Activated CD4-positive, alpha-beta T cell treated with anti-CD3 and anti-CD28 coated beads for 36 hours (primary cell): ENCODE data around the gene BSCL2. TPM values are rescaled to one million over a fixed set of nuclear protein-coding genes. Genes with fewer than 3 reads are reported as not detected.
"Not testable (repeated sequence)": the region's sequence is repeated elsewhere in the genome, so short reads cannot be mapped to it uniquely, and the experiment has no call there.

Experiments used
- ATAC-seq: fragments of 200-7000 bp; cut with Tn5 transposase; one replicate; pipeline ENCODE4 v1.10.0; 2021; ENCODE audit warnings: mild to moderate bottlenecking, moderate library complexity
- CTCF ChIA-PET: fragments of 350-600 bp; sonication (Branson Sonifier 250); formaldehyde crosslinking; loops from one replicate; lab custom pipeline; 2021; ENCODE audit warnings: antibody characterized with exemption; lab: Charles Lee
- POLR2A ChIA-PET: fragments of 350-600 bp; sonication (Branson Sonifier 250); formaldehyde crosslinking; loops from one replicate; lab custom pipeline; 2021; ENCODE audit warnings: antibody characterized with exemption, inconsistent platforms; lab: Charles Lee
- DNase-seq: peaks from one replicate; pipeline ENCODE4 v3.0.0-alpha.2; 2020
- H3K27ac Mint-ChIP-seq: one replicate; pipeline ENCODE4 v1.8.0; 2021; ENCODE audit warnings: mixed read lengths
- H3K27me3 Mint-ChIP-seq: one replicate; pipeline ENCODE4 v1.8.0; 2021; ENCODE audit warnings: mixed read lengths
- H3K36me3 Mint-ChIP-seq: one replicate; pipeline ENCODE4 v1.8.0; 2021; ENCODE audit warnings: low read depth, mixed read lengths
- H3K4me1 Mint-ChIP-seq: one replicate; pipeline ENCODE4 v1.8.0; 2021; ENCODE audit warnings: mixed read lengths
- H3K4me3 Mint-ChIP-seq: one replicate; pipeline ENCODE4 v1.8.0; 2021; ENCODE audit warnings: mild to moderate bottlenecking, moderate library complexity, mixed read lengths
- H3K9me3 Mint-ChIP-seq: one replicate; pipeline ENCODE4 v1.8.0; 2021; ENCODE audit warnings: low read depth, mixed read lengths
- intact Hi-C, 2 experiments: fragments of 100-400 bp; cut with DNase I in 1 of 2; cut with micrococcal nuclease in 1 of 2; formaldehyde crosslinking; loops; one replicate each; pipeline versions ENCODE4 v1.14.2 to v1.15.1; 2022 to 2024; cut with DNase I, micrococcal nuclease
- total RNA-seq, 2 experiments: library from RNA; stranded (reverse); gene quantifications; one replicate each; pipeline ENCODE4 v1.2.3, GENCODE V29; 2021

The BSCL2 gene
- total RNA-seq, 2 experiments from 2014 or later, result 16.7 to 28.0 TPM

DNA sequence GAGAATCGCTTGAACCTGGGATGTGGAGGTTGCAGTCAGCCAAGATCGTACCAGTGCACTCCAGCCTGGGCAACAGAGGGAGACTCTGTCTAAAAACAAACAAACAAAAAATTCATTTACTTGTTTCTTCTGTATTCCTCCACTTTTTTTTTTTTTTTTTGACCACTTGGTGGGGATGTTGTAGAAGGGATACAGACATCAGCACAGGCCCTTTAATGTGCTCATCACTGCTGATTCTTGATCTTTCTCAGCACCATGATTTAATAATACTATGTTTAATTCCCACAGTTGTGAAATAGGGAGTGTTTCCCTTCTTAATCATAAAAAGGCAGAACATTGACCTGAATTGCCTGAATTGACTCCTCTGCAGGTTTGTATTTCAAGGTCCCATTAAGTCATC is 25.6 kb upstream of the BSCL2 start:
- DNase-seq (no peak), ATAC-seq (no peak)
- Mint-ChIP-seq H3K27ac (no peak overlapping the region), H3K27me3 (no peaks in the 10 kb centered on the region), H3K36me3 (peaks cover 22% of the 10 kb centered on the region), H3K9me3 (no peaks in the 10 kb centered on the region), H3K4me3 (no peak overlapping the region), H3K4me1 (peaks cover 26% of the 10 kb centered on the region)
- ChIA-PET POLR2A (interaction anchor here (0.6 kb wide), 1 partner anchor 176 kb away, joined by 4 read pairs; no protein-coding TSS in a partner anchor), CTCF (interaction anchor here (0.8 kb wide), 1 partner anchor 127 kb away, joined by 5 read pairs; no protein-coding TSS in a partner anchor)
- intact Hi-C loops, result no loop called here

DNA sequence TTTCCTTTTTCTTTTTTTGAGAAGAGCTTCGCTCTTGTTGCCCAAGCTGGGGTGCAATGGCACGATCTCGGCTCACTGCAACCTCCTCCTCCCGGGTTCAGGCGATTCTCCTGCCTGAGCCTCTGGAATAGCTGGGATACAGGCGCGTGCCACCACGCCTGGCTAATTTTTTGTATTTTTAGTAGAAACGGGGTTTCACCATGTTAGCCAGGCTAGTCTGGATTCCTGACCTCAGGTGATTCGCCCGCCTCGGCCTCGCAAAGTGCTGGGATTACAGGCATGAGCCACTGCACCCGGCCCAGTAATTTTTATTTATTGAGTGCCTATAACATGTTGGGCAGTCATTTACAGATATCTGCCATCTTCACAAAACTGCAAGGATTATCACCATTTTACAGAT is 22.9 kb upstream of the BSCL2 start:
- H3K27me3 Mint-ChIP-seq, intact Hi-C loops, DNase-seq, ATAC-seq, H3K9me3 Mint-ChIP-seq: not testable (repeated sequence)
- peaks cover 26% of the 10 kb centered on the region for H3K4me1 Mint-ChIP-seq
- H3K27ac Mint-ChIP-seq, result peak overlapping the region; percentile 37
- H3K4me3 Mint-ChIP-seq, result peak overlapping the region; percentile 87
- CTCF ChIA-PET, result interaction anchor here (0.6 to 2.5 kb wide), 9 partner anchors 12 to 335 kb away, joined by 3 to 12 read pairs (median 3); partner anchors contain the start of gene ZBTB3
- POLR2A ChIA-PET, result interaction anchor here (0.6 to 3.5 kb wide), 3 partner anchors 21 to 139 kb away, joined by 3 to 32 read pairs (median 3); partner anchors contain the start of genes TUT1 and ZBTB3
- H3K36me3 Mint-ChIP-seq, result peaks cover 35% of the 10 kb centered on the region

DNA sequence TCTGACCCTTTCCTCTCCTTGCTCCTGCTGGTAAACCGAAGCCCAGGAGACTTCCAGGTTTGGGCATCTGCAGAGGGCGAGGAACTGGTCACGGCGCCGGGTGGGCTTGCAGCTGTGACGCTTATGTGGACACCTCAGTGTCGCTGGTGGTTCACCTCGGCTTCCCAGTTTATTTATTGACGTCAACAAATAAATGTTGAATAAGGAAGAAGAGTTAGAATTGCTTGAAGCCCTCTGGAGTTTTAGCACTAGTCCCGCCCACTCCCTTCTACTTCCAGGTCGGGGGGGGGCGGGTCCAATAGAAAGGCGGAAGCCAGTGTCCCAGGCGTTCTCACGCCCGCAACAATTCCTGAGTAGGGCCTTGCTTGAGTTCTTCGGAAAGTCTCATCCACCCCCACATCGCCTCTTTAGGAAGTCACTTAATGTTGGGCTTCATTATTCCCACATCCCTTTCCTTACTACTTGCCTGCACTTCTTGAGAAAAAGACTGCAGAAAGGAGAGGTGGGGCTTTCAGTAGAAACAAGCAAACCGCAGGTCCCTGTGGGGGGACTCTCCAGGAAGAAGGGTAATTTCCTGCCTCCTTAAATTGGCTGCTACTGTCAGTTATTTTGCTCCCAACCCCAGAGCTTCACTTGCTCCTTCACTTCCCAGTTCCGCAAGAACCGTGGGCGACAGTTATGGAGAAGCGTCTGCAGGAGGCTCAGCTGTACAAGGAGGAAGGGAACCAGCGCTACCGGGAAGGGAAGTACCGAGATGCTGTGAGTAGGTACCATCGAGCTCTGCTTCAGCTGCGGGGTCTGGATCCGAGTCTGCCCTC is 21.2 kb upstream of the BSCL2 start, which contains the start of gene TTC9C:
Gene TTC9C (plus strand): TSS at position 316 of the 818 bp plus-strand sequence. CDS start 363 bp downstream, at position 679.
- no peaks in the 10 kb centered on the region for H3K9me3 Mint-ChIP-seq
- no peaks in the 10 kb centered on the region for H3K27me3 Mint-ChIP-seq
- peak within 1 kb of the TSS; percentile 97 for H3K27ac Mint-ChIP-seq
- ChIA-PET POLR2A (interaction anchor here (0.5 to 3.7 kb wide), 19 partner anchors 9 to 1477 kb away, joined by 3 to 69 read pairs (median 5); partner anchors contain the start of genes C11orf98, CSKMT, CYB561A3 and INTS5), CTCF (interaction anchor here (0.6 to 1.5 kb wide), 6 partner anchors 8 to 1145 kb away, joined by 3 to 4 read pairs (median 3); no protein-coding TSS in a partner anchor)
- ATAC-seq (peak; percentile 19), DNase-seq (peak; percentile 90)
- peak within 1 kb of the TSS; percentile 87 for H3K4me3 Mint-ChIP-seq
- H3K4me1 Mint-ChIP-seq, result peaks cover 41% of the 10 kb centered on the region
- intact Hi-C loops, result loop anchor here (1.0 to 5.0 kb wide), 8 partner anchors 26 to 1589 kb away; partner anchors contain the start of genes FEN1 (in 1 of the 2), LBHD1 (in 1 of the 2), POLR2G (in 1 of the 2) and PRDX5 (in 1 of the 2)
- H3K36me3 Mint-ChIP-seq, result peaks cover 51% of the 10 kb centered on the region

DNA sequence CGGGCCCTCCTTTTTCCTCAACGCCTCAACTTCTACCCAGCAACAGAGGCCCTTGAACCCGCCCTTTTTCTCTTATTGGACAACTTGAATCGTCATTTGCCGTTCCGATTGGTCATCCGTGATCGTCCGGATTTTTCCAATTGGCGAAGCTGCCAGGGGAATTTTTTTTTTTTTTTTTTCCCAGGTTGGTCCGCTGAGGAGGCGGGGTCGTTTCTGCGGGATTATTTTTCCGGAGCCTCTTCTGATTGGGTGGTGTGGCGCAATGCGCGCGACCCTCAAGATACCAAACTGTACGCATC is 20.6 kb upstream of the BSCL2 start:
- Mint-ChIP-seq H3K27me3 (no peaks in the 10 kb centered on the region), H3K4me1 (peaks cover 37% of the 10 kb centered on the region), H3K27ac (peak overlapping the region; percentile 97), H3K4me3 (peak overlapping the region; percentile 87), H3K9me3 (no peaks in the 10 kb centered on the region), H3K36me3 (peaks cover 52% of the 10 kb centered on the region)
- peak; percentile 67 for ATAC-seq
- POLR2A ChIA-PET, result interaction anchor here (0.6 to 3.7 kb wide), 29 partner anchors 9 to 1394 kb away, joined by 3 to 69 read pairs (median 4); partner anchors contain the start of genes C11orf98, CSKMT, CYB561A3 and EEF1G
- CTCF ChIA-PET, result interaction anchor here (0.7 to 1.6 kb wide), 15 partner anchors 9 to 303 kb away, joined by 3 to 10 read pairs (median 4); partner anchors contain the start of genes POLR2G, TUT1 and ZBTB3
- intact Hi-C loops, result loop anchor here (1.0 to 5.0 kb wide), 24 partner anchors 19 to 1589 kb away; partner anchors contain the start of genes POLR2G (in 2 of the 2), TMEM179B (in 2 of the 2), UQCC3 (in 2 of the 2) and ZBTB3 (in 2 of the 2)
- DNase-seq, result peak; percentile 88

DNA sequence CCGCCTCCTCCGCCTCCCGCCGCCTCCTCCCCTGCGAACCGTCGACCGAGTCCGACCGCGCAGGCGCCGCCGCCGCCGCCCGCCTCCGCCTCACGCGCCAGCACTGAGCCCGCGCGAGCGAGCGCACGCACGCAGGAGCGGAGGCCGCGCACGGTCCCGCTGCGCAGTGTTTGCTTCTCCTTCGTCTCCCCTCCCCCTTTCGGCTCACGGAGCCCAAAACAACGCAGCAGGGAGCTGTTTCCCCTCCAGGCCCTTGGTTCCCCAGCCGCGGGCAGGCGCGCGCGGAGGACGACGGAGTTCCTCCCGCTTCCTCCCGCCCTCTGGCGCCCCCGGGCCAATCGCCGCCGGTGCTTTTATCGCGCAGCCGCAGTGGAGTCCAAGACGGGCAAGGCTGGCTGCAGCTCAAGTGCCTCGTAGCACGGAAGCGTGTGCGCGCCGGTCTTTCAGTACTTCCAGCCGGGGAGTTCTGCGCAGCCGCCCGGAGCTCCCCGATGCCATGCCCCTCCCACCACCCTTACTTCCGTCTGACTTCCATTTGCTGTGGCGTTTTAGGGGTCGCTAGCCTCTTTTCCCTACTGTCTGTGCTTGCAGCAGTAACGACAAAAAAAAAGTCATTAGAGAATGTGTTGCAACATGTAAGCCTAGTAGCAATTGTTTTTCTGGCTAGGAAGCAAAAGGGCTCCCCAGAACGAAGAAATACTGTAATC is 20.1 kb upstream of the BSCL2 start, which contains the start of gene HNRNPUL2:
Gene HNRNPUL2 (minus strand): TSS at position 293 of the 707 bp plus-strand sequence. CDS start 301 bp downstream, outside the sequence.
- intact Hi-C loops, result loop anchor here (1.0 to 5.0 kb wide), 22 partner anchors 18 to 1590 kb away; partner anchors contain the start of genes TMEM179B (in 2 of the 2), UQCC3 (in 2 of the 2), C11orf98 (in 1 of the 2) and CSKMT (in 1 of the 2)
- H3K27ac Mint-ChIP-seq, result peak within 1 kb of the TSS; percentile 97
- H3K9me3 Mint-ChIP-seq, result no peaks in the 10 kb centered on the region
- H3K4me3 Mint-ChIP-seq, result peak within 1 kb of the TSS; percentile 87
- H3K4me1 Mint-ChIP-seq, result peaks cover 39% of the 10 kb centered on the region
- ChIA-PET CTCF (interaction anchor here (0.7 to 1.6 kb wide), 18 partner anchors 10 to 303 kb away, joined by 3 to 10 read pairs (median 4); partner anchors contain the start of genes POLR2G, TUT1 and ZBTB3), POLR2A (interaction anchor here (0.6 to 3.7 kb wide), 32 partner anchors 8 to 1393 kb away, joined by 3 to 69 read pairs (median 4); partner anchors contain the start of genes C11orf98, CSKMT, CYB561A3 and EEF1G)
- H3K27me3 Mint-ChIP-seq, result no peaks in the 10 kb centered on the region
- ATAC-seq (peak; percentile 89), DNase-seq (peak; percentile 99)
- peaks cover 57% of the 10 kb centered on the region for H3K36me3 Mint-ChIP-seq

DNA sequence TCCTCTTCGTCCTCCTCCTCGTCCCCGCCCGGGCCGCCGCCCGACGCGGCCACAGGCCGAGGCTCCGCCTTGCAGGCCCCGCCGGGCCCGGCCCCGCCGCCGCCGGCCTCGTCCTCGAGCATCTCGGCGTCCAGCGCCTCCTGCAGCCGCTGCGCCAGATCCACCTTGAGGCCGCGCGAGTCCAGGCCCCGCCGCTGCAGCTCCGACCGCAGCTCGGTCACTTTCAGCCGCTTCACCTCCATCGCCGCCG is 19.6 kb upstream of the BSCL2 start:
- no peaks in the 10 kb centered on the region for H3K9me3 Mint-ChIP-seq
- H3K27me3 Mint-ChIP-seq, result no peaks in the 10 kb centered on the region
- peak overlapping the region; percentile 87 for H3K4me3 Mint-ChIP-seq
- peaks cover 61% of the 10 kb centered on the region for H3K36me3 Mint-ChIP-seq
- ChIA-PET POLR2A (interaction anchor here (0.8 to 3.7 kb wide), 22 partner anchors 14 to 166 kb away, joined by 3 to 69 read pairs (median 8); partner anchors contain the start of genes C11orf98, CSKMT, EEF1G and INTS5), CTCF (interaction anchor here (0.7 to 1.6 kb wide), 13 partner anchors 10 to 135 kb away, joined by 3 to 10 read pairs (median 4); partner anchors contain the start of genes POLR2G, TUT1 and ZBTB3)
- peaks cover 44% of the 10 kb centered on the region for H3K4me1 Mint-ChIP-seq
- ATAC-seq, result no peak
- H3K27ac Mint-ChIP-seq, result peak overlapping the region; percentile 97
- intact Hi-C loops, result loop anchor here (1.0 to 5.0 kb wide), 22 partner anchors 18 to 1590 kb away; partner anchors contain the start of genes TMEM179B (in 2 of the 2), UQCC3 (in 2 of the 2), C11orf98 (in 1 of the 2) and CSKMT (in 1 of the 2)
- DNase-seq, result no peak

DNA sequence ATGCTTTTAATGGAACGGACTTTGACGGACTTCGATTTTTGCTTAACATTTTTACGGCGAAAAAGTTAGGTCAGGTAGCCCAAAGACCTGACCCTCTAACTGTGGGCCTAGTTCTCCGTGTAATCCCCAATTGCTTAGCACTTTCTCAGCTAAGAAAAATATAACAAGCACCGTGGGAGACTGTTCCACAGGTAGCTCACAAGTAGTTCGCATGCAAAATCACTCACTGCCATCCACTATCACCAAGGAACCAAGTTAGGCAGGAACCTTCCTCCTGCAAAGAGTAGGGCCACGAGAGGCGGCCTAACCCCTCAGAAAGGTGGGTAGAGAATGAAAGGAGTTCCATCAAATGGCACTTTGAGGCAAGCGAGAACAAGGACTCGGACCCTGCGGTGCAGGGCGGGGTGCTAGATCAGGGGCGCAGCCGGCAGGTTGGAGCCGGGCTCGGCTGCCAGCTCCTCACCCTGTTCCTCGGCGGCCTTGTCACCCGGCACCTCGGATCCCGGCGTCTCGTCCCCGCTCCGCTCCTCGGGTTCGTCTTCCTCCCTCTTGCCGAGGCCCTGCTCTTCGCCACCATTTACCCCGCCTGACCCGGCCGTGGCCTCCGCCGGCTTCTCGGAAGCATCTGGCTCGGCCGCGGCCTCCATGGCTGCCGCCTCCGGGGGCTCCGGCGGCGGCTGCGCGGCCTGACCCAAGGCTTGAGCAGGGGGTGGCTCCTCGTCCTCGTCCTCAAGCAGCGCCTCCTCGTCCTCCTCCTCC is 19.1 kb upstream of the BSCL2 start:
- intact Hi-C loops, result loop anchor here (2.0 to 5.0 kb wide), 5 partner anchors 54 to 1591 kb away; partner anchors contain the start of genes FEN1 (in 1 of the 2), LBHD1 (in 1 of the 2), PRDX5 (in 1 of the 2) and STIP1 (in 1 of the 2)
- Mint-ChIP-seq H3K4me3 (peak overlapping the region; percentile 87), H3K27ac (peak overlapping the region; percentile 91), H3K9me3 (no peaks in the 10 kb centered on the region), H3K36me3 (peaks cover 64% of the 10 kb centered on the region), H3K27me3 (no peaks in the 10 kb centered on the region), H3K4me1 (peaks cover 42% of the 10 kb centered on the region)
- DNase-seq (peak; percentile 47), ATAC-seq (no peak)
- ChIA-PET CTCF (interaction anchor here (1.2 to 1.6 kb wide), 6 partner anchors 15 to 132 kb away, joined by 3 to 10 read pairs (median 4); partner anchors contain the start of genes POLR2G and ZBTB3), POLR2A (interaction anchor here (0.7 to 3.7 kb wide), 14 partner anchors 45 to 152 kb away, joined by 3 to 69 read pairs (median 10); partner anchors contain the start of genes C11orf98, CSKMT, EEF1G and LBHD1)

DNA sequence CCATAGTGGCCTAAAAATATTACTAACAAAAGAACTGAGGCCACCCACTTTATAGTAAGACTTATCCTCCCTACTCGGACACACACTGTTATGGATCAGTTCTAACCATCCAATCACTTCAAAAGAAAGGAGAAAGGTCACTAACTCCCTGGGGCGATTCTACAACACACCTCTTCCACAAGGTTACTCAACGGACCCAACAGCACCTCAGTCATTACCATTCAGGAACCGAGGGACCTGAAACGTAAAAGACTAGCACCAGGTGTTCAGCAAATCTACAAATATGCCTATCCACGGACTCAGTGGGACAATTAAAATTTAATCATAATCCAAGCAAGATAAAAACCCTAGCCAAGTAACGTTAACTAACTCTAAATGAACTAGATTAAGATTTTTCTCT is 18.4 kb upstream of the BSCL2 start:
- ChIA-PET CTCF (interaction anchor here (1.2 kb wide), 1 partner anchor 15 kb away, joined by 3 read pairs; no protein-coding TSS in a partner anchor), POLR2A (interaction anchor here (0.6 to 3.4 kb wide), 6 partner anchors 13 to 130 kb away, joined by 3 to 53 read pairs (median 14); partner anchors contain the start of genes C11orf98, CSKMT, LBHD1 and UQCC3)
- ATAC-seq (no peak), DNase-seq (no peak)
- Mint-ChIP-seq H3K36me3 (peaks cover 66% of the 10 kb centered on the region), H3K9me3 (no peaks in the 10 kb centered on the region), H3K27ac (peak overlapping the region; percentile 91), H3K27me3 (no peaks in the 10 kb centered on the region), H3K4me1 (peaks cover 36% of the 10 kb centered on the region), H3K4me3 (peak overlapping the region; percentile 87)
- intact Hi-C loops, result loop anchor here (2.0 to 5.0 kb wide), 5 partner anchors 53 to 1592 kb away; partner anchors contain the start of genes FEN1 (in 1 of the 2), LBHD1 (in 1 of the 2), PRDX5 (in 1 of the 2) and STIP1 (in 1 of the 2)

DNA sequence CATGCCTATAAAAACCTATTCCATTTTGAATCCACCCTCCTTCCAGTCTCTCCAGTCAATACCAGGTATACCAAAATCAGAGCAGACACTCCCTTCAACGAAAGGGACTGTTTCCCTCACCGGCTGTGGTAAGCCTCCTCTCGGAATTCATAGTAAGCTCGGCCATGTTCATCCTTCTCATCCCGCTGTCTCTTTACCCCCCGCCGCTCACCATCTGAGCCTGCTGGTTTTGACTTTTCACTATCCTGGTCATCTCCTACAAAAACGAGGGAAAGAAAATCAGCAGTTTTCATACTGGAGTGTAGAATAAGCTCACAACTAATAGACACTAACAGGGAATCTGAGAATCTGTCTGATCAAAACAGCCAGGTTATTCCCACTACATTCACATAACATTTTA is 16.9 kb upstream of the BSCL2 start:
- intact Hi-C loops, result no loop called here

More for the DNA sequence above, 16.9 kb upstream of the BSCL2 start:
- Mint-ChIP-seq H3K27me3 (no peaks in the 10 kb centered on the region), H3K36me3 (peaks cover 77% of the 10 kb centered on the region), H3K27ac (peak overlapping the region; percentile 84), H3K4me3 (peak overlapping the region; percentile 87), H3K4me1 (peaks cover 34% of the 10 kb centered on the region), H3K9me3 (no peaks in the 10 kb centered on the region)
- DNase-seq (no peak), ATAC-seq (no peak)
- POLR2A ChIA-PET, result interaction anchor here (1.5 kb wide), 1 partner anchor 132 kb away, joined by 5 read pairs; no protein-coding TSS in a partner anchor
- CTCF ChIA-PET, result interaction anchor here (1.5 to 1.9 kb wide), 2 partner anchors 11 to 82 kb away, joined by 3 to 5 read pairs; partner anchors contain the start of gene NXF1
